Fibroblast of skin of back (primary cell): ENCODE data around the gene PPM1N.

ENCODE experiments used
- DNase-seq: peaks from one replicate; pipeline ENCODE4 v3.0.0-alpha.2; 2013

Gene PPM1N

GRCh38 chr19:45492627-45493470 lies 5.4 kb upstream of the PPM1N start:
- DNase-seq: peak; percentile 61

- DNase-seq: no peak
Observed at GRCh38 chr19:45494261-45494916, 3.9 kb upstream of the PPM1N start.

- DNase-seq: no peak
Observed at GRCh38 chr19:45495178-45495577, 3.1 kb upstream of the PPM1N start.

- DNase-seq: no peak
Observed at GRCh38 chr19:45496349-45496953, 1.8 kb upstream of the PPM1N start.

- DNase-seq: no peak
Observed at GRCh38 chr19:45497791-45498190, 452 bp upstream of the PPM1N start.

- peak; percentile 49 for DNase-seq
Observed at GRCh38 chr19:45499196-45500180, 1.2 kb downstream of the PPM1N start.

GRCh38 chr19:45500918-45501729 lies 2.9 kb downstream of the PPM1N start:
- DNase-seq: no peak

GRCh38 chr19:45501730-45502014 lies 3.4 kb downstream of the PPM1N start:
- no peak for DNase-seq

- no peak for DNase-seq
Observed at GRCh38 chr19:45502111-45502510, 3.9 kb downstream of the PPM1N start.

GRCh38 chr19:45503909-45504308 lies 5.7 kb downstream of the PPM1N start:
- DNase-seq: no peak

GRCh38 chr19:45505151-45505995 lies 7.1 kb downstream of the PPM1N start:
- DNase-seq: peak; percentile 64

- no peak for DNase-seq
Observed at GRCh38 chr19:45505996-45506245, 7.7 kb downstream of the PPM1N start.

- DNase-seq: peak; percentile 91
Observed at GRCh38 chr19:45506246-45506988, 8.2 kb downstream of the PPM1N start.

GRCh38 chr19:45506989-45507871 lies 9.0 kb downstream of the PPM1N start, which contains the start of gene VASP:
Gene VASP (plus strand): TSS chr19:45507479. CDS start chr19:45507772, 293 bp downstream.
- peak; percentile 90 for DNase-seq

- DNase-seq: no peak
Observed at GRCh38 chr19:45507872-45508416, 9.7 kb downstream of the PPM1N start.

GRCh38 chr19:45508417-45508860 lies 10.2 kb downstream of the PPM1N start:
- peak; percentile 69 for DNase-seq

GRCh38 chr19:45508861-45509691 lies 10.8 kb downstream of the PPM1N start:
- peak; percentile 89 for DNase-seq

GRCh38 chr19:45509692-45510015 lies 11.4 kb downstream of the PPM1N start:
- DNase-seq: no peak
